RCC 7860 (cell line): ENCODE measurements around the gene PDGFRA.
"Not testable (repeated sequence)": the region's sequence is repeated elsewhere in the genome, so short reads cannot be mapped to it uniquely, and the experiment has no call there.

Source experiments
- DNase-seq: peaks from one replicate; pipeline ENCODE4 v3.0.0-alpha.2; 2015; ENCODE audit warnings: low spot score
- FAIRE-seq: peaks from 2 replicates; lab custom pipeline; 2012; peaks lifted over from hg19 to GRCh38; lab: Jason Lieb, UNC

PDGFRA gene

DNA sequence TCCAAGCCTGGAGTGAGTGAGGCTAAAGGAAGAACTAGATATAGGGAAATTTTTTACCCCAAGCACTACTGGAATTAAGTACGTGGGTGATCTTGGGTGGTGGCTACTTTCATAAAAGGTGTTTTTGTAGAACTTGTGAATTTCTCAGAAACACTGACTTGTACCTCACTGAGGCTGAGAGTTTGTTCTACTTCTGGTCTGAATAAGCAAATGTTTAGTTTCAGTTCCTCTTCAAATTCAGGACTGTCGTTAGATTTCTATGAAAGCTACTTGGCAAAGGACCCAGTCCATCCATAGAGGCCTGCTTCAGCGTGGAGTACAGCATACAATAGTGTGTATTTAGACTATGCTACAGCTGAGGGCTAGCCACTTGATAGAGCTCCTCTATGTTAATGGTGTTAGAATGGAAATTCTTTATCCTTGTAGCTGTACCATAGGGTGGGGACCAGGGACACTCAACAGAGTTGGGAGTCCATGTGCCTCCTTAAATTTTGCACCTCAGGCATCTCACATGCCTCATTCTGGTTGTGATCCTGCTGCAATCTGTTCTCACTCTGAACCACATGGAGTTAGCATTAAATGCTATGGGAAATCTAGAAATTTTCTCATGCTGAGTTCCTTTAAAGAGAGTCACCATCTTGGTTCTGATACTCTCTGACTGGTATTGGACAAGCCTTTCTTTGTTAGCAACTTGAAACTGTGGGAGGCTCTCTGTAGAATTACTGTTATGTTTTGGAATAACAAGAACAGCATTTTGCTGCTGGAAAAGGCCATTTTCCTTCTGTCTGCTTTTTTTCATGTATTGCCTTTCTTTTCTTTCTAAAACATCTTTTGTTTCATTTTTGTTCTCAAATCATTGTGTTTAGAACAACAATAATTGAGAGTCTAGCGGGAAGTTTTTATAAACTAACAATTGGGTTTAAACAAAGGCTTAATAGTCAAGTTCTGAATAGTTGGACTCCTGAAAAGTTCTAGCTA lies 86.8 kb downstream of the PDGFRA start:
- no peak for FAIRE-seq
- DNase-seq, result no peak

- FAIRE-seq, result no peak
- DNase-seq, result no peak
Measured at GRCh38 chr4:54317690-54318089, 88.6 kb downstream of the PDGFRA start.

- DNase-seq, result peak; percentile 18
- FAIRE-seq, result no peak
Measured at GRCh38 chr4:54318904-54319303, 89.8 kb downstream of the PDGFRA start.

DNA sequence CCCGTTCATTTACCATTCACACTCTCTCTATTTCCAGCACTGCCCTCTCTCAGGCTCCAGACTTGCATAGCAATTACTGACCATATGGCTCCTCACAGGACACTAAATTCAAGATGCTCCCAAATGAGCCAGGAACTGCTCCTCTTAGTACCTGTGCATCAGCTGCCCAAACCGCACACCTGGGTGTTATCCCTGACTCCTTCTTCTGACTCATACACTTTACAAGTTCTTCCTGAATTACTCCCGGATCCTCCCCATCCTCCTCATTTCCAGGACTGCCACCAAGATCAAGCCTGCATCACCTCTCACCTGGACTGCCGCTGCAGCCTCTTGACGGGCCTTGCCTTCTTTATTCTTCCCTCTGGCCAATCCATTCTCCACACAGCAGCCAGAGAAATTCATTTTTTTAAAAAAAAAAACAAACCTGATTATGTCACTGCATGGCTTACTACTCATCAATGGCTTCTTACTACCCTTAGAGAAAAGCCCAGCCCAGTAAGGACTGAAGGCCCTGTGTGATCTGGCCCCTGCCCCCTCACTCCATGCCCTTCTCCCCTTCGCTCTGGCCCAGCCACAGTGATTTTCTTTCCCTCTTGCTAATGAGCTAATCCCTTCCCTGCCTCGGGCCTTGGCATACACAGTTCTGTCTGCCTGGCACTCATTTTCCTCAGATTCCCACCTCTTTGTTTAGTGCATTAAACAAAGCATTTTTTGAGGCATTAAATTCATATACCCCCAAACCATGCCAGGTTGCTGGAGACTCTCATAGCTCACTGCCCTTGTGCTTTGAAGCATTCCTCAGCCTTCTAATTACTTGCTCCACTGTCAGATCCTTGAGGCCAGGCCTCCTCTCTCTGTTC lies 92.0 kb downstream of the PDGFRA start:
- DNase-seq (no peak), FAIRE-seq (no peak)

DNA sequence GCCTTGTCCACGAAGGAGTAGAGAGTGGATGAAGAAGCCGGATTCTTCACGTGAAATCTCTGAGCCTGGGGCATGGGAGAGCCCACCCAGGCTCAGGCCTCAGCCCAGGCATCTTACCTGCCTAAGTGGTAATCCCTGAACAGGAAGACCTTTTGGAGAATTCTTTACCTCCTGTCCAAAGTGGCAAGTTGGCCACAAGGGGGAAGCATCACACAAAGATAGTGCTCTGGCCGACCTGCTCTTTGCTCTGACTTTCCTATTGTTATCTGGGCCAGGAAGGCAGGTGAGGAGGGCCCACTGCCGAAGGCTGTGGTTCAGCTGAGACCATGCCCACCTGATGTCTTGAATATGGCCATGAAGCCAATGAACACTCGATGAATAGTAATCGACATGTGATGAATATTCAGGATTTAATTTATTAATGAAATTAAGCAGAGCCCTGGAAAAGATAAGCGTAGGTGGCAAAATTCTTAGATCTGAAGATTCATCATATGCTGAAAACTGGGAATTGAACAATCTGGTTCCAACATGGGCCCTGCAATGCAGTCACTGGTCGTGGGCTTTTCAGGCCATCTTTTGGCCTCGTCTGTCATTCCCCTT lies 93.8 kb downstream of the PDGFRA start:
- DNase-seq (peak; percentile 53), FAIRE-seq (no peak)

DNA sequence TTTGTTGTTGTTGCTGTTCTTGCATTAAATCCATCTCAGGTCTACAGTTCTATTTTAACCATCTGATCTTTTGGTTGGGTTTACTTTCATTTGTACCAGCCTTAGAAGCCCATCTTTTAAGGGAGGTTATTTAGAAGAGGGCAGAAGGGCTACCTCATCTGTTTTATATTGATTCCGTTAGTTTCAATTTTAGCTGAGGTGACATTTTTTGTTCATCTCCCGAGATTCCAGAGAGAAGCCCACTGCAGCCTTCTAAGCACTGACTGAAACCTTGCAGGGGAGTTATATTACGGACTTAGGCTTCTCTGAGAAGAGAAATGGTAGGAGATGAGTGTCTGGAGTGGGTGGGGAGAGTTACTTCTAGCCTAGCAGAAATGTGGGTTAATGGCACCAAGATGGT lies 101.8 kb downstream of the PDGFRA start:
- no peak for FAIRE-seq

DNA sequence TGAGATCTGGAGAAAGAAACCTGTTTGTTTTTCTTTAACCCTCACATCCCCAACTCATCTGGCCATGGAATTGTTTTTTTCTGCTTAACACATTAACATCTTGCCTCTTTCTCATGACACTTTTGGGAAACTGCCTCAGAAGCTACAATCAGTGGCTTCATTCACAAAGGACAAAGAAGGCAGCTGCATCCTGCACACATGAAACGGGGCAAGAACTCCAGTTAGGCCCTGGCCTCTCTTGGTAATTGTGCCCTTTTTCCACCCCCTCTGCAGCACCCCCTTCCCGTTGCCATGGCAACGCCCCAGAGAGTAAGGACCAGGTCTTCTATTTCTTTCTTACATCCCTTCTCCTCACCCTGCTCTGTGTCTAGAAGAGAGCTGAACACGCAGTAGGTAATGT lies 103.4 kb downstream of the PDGFRA start:
- FAIRE-seq (no peak), DNase-seq (no peak)

More for the DNA sequence above, 101.8 kb downstream of the PDGFRA start:
- no peak for DNase-seq

GRCh38 chr4:54333657-54334056 lies 104.6 kb downstream of the PDGFRA start:
- DNase-seq (no peak), FAIRE-seq (no peak)

DNA sequence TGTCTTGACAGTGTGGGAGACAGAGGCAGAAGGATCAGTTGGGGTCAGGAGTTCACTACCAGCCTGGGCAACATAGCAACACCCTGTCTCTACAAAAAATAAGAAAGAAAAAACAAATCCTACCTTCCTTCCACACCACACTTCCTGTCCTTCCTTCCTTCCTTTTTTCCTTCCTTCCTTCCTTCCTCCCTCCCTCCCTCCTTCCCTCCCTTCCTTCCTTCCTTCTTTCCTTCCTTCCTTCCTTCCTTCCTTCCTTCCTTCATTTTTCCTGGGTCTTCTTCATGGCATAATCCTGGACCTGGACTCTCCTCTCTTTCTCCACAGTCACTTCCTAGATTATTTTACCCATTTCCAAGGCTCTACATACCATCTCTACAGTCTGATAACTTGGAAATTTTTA lies 105.7 kb downstream of the PDGFRA start:
- DNase-seq, FAIRE-seq: not testable (repeated sequence)

- DNase-seq, result no peak
- no peak for FAIRE-seq
Measured at GRCh38 chr4:54337009-54337408, 107.9 kb downstream of the PDGFRA start.

DNA sequence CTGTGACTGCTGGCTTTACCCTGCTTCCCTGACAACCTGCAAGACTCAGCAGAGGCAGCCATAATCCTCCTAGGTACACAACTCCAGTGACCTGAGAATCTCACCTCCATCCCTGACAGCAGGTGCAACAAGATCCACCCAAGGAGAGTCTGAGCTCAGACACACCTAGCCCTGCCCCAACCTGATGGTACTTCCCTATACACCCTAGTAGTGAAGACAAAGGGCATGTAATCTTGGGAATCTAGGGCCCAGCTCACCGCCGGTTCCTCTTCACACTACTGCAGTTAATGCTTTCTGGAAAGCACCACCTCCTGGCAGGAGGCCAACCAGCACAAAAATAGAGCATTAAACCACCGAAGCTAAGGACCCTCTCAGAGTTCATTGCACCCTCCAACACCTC lies 113.0 kb downstream of the PDGFRA start:
- not testable (repeated sequence) for DNase-seq, FAIRE-seq
